ENCODE measurements around the gene LIPT2. TPM values are rescaled to one million over a fixed set of nuclear protein-coding genes. Genes with fewer than 3 reads are reported as not detected.

The LIPT2 gene
- total and polyA plus RNA-seq, 2 donors from 2014 or later: 4.0 to 8.9 TPM

DNA sequence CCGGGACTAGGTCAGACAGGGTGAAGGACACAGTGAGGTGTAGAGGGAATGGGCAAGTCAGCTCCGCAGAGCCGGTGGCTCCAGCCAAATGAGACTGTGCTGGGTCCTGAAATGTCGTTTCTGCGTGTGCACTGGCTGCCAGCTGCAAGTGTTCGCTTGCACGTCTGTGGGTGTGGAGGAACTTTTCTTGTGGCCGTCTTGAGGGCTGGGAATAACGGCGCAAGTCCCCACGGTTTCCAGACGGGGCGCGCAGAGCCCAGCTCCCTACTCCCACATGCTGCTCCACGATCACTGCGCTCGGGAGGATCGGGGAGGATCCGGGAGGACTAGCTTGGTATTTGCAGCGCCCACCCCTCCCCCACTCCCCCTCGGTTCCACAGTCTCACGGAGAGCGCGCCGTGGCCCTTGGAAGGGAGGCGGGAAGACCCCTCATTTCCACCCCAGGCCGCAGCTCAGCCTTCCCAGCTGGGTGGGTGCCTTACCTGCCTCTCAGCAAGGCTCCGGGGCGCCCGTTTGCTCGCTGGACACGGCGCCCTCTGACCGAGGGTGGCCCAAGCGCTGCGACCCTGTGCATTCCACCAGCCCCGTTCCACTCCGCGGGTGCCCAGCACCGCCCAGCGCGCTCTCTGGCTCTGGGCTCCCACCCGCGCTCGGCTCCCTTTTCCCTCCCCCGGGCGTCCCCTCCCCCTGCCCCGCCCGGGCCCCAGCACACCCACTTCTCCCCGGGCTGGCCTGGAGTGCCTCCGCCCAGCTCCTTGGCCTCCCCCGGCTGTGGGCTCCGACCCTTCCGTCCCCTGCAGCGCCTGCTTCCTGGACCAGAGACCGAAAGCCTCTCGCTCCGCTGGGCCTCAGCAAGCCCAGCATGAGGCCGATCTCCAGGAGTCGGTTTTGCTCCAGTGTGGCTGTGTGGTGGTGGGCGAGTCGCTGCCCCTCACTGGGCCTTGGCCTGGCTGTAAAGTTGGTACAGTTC lies 26.3 kb downstream of the LIPT2 start, which contains the start of gene KCNE3:
Gene KCNE3, minus strand, starts transcription at position 634 of the 970 bp plus-strand sequence. CDS start 9,986 bp downstream, outside the sequence.
- TF ChIP-seq, protein P1, sequence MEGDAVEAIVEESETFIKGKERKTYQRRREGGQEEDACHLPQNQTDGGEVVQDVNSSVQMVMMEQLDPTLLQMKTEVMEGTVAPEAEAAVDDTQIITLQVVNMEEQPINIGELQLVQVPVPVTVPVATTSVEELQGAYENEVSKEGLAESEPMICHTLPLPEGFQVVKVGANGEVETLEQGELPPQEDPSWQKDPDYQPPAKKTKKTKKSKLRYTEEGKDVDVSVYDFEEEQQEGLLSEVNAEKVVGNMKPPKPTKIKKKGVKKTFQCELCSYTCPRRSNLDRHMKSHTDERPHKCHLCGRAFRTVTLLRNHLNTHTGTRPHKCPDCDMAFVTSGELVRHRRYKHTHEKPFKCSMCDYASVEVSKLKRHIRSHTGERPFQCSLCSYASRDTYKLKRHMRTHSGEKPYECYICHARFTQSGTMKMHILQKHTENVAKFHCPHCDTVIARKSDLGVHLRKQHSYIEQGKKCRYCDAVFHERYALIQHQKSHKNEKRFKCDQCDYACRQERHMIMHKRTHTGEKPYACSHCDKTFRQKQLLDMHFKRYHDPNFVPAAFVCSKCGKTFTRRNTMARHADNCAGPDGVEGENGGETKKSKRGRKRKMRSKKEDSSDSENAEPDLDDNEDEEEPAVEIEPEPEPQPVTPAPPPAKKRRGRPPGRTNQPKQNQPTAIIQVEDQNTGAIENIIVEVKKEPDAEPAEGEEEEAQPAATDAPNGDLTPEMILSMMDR (IDR thresholded peaks at IDR 0.05; ENCODE audit: borderline replicate concordance, extremely low read depth, insufficient read depth): no peak
- Histone ChIP-seq H3K36me3 (ENCODE audit: control insufficient read depth in 2 of 3, insufficient read depth in 3 of 3, low read length in 3 of 3) (no peaks in the 10 kb centered on the region), H3K27ac (ENCODE audit: low read depth in 2 of 2, low read length in 2 of 2) (peak within 1 kb of the TSS; percentile 64 to 71), H3K4me3 (ENCODE audit: low read length in 3 of 3) (peak within 1 kb of the TSS; percentile 60 to 83 (median 72)), H3K27me3 (ENCODE audit: control insufficient read depth, insufficient read depth, low read length) (no peaks in the 10 kb centered on the region), H3K9me3 (ENCODE audit: control insufficient read depth in 2 of 3, insufficient read depth in 1 of 3, low read length in 3 of 3) (no peaks in the 10 kb centered on the region), H3K4me1 (ENCODE audit: control insufficient read depth in 2 of 3, insufficient read depth in 2 of 3, low read depth in 1 of 3, low read length in 3 of 3) (peaks cover 0 to 21% (median 12%) of the 10 kb centered on the region in 3 donors), H3K9ac (ENCODE audit: low read length in 3 of 3) (peak within 1 kb of the TSS in 2 of 3 donors; percentile 24 to 77)
- intact Hi-C loops (cut with DNase I): no loop called here
- DNase-seq (peak; percentile 63 to 86 (median 81)), FAIRE-seq (no peak)

- H3K36me3 ChIP-seq (ENCODE audit: control insufficient read depth in 2 of 3, insufficient read depth in 3 of 3, low read length in 3 of 3): peaks cover 0 to 5% (median 0%) of the 10 kb centered on the region in 3 donors
- no peaks in the 10 kb centered on the region for H3K9me3 ChIP-seq (ENCODE audit: control insufficient read depth in 2 of 3, insufficient read depth in 1 of 3, low read length in 3 of 3)
- peak overlapping the region in 1 of 3 donors; percentile 83 for H3K4me3 ChIP-seq (ENCODE audit: low read length in 3 of 3)
- no peaks in the 10 kb centered on the region for H3K27me3 ChIP-seq (ENCODE audit: control insufficient read depth, insufficient read depth, low read length)
- intact Hi-C loops (cut with DNase I): no loop called here
- FAIRE-seq (no peak), DNase-seq (no peak)
- TF ChIP-seq, protein P1 (IDR thresholded peaks at IDR 0.05; ENCODE audit: borderline replicate concordance, extremely low read depth, insufficient read depth): no peak
- no peak overlapping the region for H3K27ac ChIP-seq (ENCODE audit: low read depth in 2 of 2, low read length in 2 of 2)
- H3K4me1 ChIP-seq (ENCODE audit: control insufficient read depth in 2 of 3, insufficient read depth in 2 of 3, low read depth in 1 of 3, low read length in 3 of 3): peaks cover 0 to 26% (median 18%) of the 10 kb centered on the region in 3 donors
- no peak overlapping the region for H3K9ac ChIP-seq (ENCODE audit: low read length in 3 of 3)
Measured at GRCh38 chr11:74465291-74465708, 28.2 kb downstream of the LIPT2 start.

- peaks cover 0 to 31% (median 18%) of the 10 kb centered on the region in 3 donors for H3K4me1 ChIP-seq (ENCODE audit: control insufficient read depth in 2 of 3, insufficient read depth in 2 of 3, low read depth in 1 of 3, low read length in 3 of 3)
- TF ChIP-seq, protein P1 (IDR thresholded peaks at IDR 0.05; ENCODE audit: borderline replicate concordance, extremely low read depth, insufficient read depth): no peak
Measured at GRCh38 chr11:74464746-74465145, 28.8 kb downstream of the LIPT2 start.

More at GRCh38 chr11:74464746-74465145, 28.8 kb downstream of the LIPT2 start:
- Histone ChIP-seq H3K9me3 (ENCODE audit: control insufficient read depth in 2 of 3, insufficient read depth in 1 of 3, low read length in 3 of 3) (no peaks in the 10 kb centered on the region), H3K9ac (ENCODE audit: low read length in 3 of 3) (no peak overlapping the region), H3K36me3 (ENCODE audit: control insufficient read depth in 2 of 3, insufficient read depth in 3 of 3, low read length in 3 of 3) (peaks cover 0 to 11% (median 0%) of the 10 kb centered on the region in 3 donors), H3K27ac (ENCODE audit: low read depth in 2 of 2, low read length in 2 of 2) (no peak overlapping the region), H3K4me3 (ENCODE audit: low read length in 3 of 3) (no peak overlapping the region), H3K27me3 (ENCODE audit: control insufficient read depth, insufficient read depth, low read length) (no peaks in the 10 kb centered on the region)
- no peak for FAIRE-seq
- intact Hi-C loops (cut with DNase I): no loop called here
- DNase-seq: no peak
